HG02678 (cell line): ENCODE data around the gene VSX1.

Experiments
- ATAC-seq: cut with Tn5 transposase; IDR thresholded peaks from one replicate; pipeline ENCODE4 v1.9.1; 2021; ENCODE audit warnings: mild to moderate bottlenecking, moderate library complexity; ENCODE audit not compliant: unreplicated experiment

VSX1 gene

DNA sequence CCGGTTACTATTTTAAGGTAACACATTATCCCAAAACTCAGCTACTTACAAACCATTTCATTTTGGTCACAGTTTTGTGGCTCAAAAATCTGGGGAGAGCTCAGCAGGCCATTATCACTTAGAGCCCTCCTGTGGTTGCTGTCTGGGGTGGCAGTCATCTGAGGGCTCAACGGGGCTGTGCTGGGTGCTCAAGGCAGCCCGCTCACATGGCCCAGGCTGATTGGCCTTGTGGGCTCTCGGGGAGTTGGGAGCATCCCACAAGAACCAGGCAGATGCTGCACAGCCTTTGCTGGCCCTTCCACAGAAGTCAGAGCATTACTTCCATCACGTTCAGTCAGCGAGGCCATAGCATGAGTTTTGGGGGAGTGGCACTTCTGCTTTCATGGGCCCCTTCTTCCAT lies 6.3 kb upstream of the VSX1 start:
- ATAC-seq, result no peak

DNA sequence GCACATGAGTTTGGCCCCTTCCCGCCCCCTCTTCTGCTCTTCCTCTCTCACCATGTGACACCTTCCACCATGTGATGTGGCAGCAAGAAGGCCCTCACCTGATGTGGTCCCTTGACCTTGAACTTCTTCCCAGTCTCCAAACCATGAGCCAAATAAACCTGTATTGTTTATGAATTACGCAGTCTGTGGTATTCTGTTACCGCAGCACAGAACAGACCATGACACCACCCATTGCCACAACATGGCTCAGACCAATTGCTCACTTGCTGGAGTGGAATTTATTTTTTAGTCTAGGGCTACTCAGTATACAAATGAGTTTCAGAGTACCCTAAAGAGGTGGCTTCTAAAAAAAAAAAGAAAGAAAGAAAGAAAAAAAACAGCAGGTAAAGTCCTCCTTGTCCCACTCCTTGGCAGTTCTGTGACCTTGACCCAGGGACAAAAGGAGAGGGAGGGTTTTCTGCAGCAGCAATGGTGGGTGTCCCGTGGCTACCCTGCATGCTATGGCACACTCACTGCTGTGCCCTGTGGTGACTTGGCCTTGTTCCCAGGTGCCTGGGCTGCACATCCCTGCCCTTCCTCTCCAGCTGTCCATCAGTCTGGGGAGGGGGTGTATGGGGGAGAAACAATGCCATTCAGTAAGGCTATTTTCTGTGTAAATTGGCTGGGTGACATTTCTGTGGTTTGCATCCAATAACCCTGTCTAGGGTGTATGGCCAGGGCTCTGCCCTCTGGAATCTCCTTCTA lies 5.4 kb upstream of the VSX1 start:
- ATAC-seq, result no peak

DNA sequence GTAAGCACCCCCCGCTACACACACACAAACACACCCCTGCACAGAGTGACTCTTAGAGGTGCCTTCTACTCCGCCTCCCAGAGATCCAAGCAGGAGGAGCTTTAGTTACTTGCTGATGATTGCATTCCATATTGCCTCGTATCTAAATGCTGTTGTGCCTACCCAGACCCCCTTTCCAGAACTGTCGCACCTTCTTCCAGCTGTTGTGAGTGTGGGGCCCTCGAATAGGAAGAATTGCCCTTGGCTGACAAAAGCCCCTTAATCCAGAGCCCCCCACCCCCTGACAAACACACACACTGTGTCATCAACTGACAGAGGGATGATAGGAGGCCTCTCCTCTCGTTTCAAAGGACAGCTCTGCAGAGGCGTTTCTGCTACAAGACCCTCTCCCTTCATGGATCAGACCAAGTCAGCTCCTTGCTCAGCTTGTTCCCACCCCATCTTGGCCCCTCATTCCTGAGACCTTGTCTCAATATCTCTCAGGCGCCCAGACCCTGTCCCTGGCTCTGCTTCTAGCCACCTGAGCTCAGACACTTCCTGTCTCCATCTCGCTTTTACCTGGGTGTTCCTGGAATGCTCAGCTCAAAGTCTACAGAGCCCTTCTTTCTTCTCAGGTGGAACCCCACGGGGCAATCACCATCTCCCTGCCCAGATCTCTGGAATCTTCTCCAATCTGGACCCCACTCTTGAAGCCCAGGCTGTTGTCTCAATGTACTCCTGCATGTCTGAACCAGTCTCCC lies 4.0 kb upstream of the VSX1 start:
- no peak for ATAC-seq

DNA sequence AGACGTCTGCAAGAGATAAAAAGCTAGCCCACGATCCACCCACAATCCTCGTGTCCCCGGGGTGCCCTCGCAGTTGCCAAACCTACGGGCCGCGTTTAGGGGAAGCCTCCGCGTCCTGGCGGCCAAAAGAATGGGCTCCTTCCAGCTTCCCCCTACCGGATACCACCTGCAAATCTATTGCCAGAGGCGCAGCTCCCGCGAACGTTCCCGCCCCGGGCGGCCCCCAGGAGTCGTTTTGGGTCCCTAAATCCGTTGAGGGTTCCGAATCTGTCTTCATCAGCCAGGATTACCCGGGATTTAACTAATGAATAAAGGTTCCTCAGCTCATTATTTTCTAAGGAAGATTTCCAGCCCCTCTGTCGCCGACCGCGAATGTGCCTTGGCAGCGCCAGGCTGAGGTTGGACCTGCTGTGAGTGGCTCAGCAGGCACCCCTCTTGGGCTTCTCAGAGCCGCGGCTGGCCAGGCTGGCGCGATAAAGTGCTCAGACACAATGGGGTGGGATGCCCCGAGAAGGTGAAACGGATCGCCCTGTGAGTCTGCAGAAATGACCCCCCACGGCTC lies 2.8 kb upstream of the VSX1 start:
- ATAC-seq, result no peak

DNA sequence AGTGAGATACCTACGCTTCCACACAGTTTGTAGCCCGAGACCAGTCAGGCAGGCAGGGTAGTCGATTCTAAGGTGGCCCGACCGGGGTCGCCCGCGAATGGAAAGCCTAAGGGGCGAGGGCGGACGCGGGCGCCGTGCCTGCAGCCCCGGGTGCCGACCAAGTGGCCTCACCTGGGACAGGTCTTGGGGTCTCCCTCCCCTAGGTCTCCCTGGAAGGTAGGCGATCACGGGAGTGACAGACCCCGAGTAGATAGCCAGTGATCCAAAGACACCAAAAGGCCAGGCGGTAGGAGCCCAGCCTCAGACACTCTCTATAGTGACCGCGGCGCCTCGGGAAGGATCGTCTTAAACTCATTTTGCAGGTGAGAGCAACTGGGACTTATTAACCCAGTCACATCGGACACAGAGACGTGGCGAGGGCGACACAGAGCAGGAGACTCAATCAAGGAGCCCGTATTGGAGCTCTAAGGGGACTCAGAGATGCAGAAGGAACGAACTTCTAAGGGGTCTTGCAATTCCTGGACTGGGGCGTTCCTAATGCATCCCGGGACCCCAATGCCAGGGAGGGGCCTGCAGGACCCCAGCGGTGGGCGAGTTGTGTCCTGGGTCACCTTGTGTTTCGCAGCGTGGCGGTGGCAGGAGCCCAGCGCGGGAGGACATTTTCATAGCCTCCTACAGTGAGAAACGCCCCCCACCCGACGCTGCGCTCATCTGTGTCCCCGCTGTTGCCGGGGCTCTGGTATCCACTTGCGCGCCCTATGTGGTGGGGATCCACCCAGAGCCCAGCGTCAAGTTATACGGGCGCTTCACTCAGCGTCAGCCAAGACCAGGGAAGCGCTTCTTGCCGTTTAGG lies 2.1 kb upstream of the VSX1 start:
- ATAC-seq, result no peak

DNA sequence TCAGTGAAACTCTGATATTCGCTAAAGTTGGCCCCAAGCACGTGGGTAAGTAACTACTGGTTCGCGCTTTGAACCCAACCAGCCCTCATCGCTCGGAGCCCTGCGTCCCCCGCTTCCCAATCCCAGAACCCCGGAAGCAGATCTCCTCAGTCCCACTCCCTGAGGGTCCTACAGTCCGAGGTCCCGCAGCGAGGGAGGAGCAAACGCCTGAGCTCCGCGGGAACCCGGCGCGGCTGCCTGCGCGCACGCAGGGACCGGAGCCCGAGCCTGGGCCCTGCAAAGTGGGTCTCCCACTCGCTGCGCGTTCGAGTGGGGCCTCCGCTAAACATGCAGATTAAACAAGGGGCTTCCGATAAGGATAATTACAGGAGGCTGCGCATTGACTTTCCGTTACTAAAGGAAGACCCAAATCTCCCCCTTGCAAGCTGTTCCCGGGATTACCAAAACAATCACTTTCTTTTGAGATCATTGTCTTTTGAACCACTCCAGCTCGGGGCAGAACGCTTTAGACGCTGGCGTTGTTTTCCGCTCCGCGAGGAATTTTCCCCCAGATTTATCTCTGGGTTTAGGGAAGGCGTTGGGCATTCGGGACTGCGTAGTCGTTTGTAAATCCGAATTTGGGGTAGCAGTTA lies 1.3 kb upstream of the VSX1 start:
- no peak for ATAC-seq

DNA sequence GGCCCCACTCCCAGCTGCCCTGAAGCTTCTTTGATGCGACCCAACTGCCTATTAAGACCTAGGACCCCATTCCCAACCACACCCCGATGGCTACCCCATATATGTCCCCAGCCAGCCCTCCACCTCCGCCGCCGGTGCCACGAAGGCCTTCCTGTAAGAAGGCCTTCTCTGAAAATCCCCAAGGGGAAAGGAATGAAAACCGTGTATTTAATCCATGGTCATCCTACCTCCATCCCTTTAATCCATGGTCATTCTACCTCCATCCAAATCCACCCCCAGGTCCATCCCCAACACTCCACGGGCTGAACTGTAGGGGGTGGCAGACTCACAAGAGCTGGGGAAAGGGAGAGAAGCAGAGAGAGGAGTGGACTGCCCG lies 545 bp upstream of the VSX1 start:
- ATAC-seq, result no peak

DNA sequence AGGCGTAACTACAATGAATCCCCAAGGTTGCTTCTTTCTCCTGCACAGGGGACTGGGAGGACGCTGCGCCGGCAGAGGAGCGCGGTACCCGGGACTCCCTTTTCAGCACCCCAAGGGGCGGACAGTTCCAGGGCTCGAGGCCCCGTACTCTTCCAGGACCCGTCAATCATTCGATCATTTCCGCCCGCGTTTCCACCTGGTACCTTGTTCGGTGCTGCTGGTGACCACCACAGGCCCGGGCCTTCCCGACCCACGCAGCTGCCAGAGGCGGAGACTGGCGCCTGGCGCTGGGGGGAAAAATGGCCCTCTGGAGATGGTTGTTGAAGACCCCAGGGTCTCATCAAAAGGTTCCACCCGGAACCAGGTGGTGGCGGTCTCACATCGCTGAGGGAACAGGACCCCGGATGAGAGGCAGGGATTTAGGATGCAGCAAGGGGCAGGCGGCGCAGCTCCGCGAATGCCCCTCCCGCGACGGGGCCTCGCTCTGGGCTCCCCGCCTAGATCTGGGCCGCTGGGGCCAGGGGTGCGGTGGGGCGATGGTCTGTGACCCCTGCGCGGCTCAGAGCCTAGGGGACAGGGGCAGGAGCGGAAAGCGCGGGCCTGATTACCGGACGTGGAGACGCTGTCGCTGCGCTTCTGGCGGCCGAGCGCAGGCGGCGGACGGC lies 744 bp downstream of the VSX1 start:
- ATAC-seq, result no peak

DNA sequence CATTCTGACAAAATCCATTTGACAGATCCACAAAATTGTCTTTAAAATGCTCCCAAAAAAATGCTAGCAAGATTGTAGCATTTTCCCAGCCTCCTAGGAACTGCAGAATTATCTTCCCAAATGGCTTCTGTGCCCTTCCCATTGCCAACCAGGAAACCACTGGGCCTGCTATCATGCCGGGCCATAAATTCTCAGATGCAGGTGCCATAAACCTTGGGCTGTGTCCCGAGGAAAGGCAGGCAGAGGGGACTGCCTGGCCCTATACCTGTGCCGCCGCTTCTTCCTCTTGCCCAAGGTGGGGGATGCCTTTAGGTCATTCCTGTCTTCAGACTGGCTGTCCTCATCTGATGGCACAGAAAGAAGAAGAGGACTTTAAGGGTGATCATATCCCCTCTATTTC lies 2.8 kb downstream of the VSX1 start:
- no peak for ATAC-seq

DNA sequence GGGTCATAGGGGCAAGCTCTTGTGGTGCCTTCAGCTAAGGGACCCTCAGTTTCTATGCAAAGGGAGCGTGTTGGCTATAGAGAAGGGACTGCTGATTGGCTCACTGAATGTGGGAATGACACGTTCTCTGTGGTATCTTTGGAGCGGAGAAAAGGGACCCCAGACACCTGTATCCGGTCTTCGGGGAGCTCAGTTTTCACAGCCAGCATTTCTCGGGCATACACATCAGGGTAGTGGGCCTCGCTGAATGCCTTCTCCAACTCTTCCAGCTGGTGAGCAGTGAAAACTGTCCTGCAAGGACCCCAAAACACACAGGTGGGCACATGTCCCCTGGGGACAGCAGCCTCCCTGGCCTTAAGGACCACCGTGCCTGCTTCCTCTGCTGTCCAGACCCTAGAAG lies 3.3 kb downstream of the VSX1 start:
- ATAC-seq, result no peak

DNA sequence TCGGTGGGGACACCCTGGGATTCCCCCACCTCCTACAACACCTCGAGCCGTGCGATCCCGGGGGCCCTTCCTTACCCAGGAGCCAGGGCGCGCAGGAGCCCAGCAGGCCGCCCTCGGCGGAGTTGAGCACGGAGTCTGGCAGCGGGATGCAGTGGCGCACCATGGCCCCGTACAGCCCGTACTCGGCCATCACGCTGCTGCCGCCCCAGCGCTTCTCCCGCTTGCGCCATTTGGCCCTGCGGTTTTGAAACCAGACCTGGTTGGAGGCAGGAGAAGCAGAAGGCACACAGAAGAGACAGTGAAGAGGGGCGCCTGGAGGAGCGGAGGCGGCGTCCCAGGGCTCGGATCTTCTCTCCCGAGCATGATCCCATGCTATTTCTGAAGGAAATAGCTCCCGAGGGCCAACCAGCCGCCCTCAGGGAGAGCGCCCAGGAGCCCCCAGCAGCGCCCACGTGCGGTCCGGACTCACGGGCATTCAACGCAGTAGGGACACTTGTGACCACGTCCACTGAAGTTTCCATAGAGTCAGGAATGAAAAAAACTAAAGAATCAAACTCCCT lies 4.3 kb downstream of the VSX1 start:
- no peak for ATAC-seq

DNA sequence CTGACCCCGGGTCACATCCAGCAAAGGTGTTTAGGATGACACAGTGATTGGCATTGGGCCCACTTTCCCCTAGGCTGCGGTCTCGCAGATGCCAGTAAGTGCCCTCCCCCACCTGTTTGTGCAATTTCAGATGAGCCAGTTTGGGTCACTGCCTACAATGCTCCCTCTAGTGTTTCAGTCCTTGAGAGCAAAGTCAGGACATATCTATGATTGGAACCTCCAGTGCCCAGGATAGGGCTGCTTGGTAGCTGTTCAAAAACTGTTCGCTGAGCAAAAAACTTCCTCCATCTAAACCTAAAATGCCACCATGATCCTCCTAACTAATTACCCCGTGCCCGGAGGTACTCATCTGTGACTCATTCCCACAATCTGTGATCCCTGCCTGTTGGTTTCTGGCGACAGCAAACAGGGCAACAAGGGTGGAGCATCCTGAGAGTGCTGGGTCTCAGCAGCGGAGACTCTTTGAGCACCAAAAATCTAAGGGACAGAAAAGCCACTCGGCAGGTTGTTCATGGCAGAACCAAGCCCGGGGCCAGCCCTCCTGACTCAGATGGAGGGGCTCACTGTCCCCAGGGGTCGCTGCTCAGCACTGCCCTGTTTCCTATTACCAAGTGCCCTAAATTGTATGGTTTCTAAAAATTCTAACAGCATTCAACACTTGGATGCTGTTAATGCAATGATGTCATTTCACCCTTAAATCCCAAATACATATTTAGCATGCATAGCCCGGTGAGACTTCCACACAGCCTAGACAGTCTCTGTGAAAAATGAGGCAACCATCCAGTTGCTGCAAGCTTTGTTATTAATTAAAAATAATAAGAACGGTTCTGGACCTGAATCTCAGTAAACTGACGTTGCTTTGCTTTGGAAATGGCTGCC lies 5.0 kb downstream of the VSX1 start:
- no peak for ATAC-seq

DNA sequence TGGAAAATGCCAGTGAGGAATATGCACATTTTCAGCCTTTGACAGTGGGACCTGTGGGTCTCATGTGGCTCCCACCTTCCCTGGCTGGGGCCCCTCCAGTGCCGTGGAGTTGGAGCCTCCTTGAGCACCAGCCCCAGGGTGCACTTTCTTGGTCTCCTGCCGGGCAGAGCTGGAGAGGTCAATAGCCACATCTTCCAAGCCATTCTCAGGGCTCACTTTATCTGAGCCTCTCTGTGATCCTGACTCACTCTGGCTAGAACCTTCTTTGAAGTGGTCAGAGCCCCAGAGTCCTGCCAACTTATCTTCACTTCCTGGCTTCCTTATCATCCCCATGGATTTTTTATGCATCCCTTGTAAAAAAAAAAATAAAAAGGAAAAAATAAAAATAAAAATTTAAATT lies 5.7 kb downstream of the VSX1 start:
- ATAC-seq, result no peak

DNA sequence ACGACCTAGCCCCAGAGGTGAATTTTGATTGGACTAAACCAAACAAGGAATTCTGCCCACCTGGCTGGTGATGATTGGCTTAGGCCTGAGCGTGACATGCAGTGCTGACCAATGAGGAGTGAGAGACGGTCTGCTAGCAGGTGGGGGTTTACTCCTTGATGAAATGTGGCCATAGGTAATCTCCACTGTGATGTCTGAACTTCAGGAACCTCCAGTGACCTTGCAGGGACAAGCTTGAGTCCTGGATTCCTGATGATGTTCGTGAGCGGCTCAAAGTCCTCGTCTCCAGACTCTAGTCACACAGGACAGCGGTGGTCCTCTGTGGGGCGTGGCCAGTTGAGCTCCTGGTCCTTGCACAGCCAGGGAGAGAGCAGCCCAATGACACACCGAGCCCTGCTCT lies 8.4 kb downstream of the VSX1 start:
- no peak for ATAC-seq

DNA sequence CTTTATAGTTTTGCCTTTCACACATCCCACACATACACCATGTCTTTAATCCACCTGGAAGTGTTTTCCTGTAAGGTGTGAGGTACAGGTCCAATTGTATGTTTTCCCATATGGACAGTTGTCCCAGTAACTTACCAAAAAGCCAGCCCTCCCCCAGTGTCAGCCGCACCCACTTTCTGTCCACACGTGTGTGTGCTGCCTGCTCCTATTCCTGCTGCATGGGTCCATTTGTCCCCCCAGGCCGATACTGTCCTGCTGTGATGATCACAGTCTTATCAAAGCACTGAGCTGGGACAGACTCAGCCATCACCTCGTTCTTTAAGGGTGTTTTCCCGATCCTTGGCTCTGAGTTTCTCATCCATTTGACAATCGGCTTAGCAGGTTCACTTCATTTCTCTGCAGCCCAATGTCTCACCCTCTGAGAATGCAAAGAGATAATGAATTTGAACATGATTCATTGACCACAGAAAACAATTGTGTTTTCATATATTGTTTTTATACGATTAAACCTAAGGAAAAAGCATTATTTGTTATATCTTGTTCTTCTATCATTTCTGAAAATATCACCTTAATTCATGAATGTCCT lies 9.6 kb downstream of the VSX1 start:
- no peak for ATAC-seq

DNA sequence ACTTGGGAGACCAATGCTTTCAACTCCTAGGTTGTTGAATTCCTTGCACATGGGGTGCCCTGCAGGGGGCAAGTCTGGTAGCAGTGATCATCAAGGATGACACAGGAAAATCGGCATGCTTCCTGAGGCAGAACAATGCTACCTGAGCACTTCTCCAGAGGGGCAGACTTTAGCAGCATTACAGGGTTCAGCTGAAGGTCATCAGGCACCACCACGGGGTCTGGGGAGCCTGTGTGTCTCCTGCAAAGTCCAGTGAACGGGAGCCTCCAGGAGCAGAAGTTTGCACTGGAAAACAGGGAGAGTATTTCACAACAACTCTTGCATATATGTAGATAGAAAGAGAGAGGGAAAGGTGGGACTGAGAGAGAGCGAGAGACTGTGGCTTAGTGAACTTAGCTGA lies 10.2 kb downstream of the VSX1 start:
- ATAC-seq, result no peak

DNA sequence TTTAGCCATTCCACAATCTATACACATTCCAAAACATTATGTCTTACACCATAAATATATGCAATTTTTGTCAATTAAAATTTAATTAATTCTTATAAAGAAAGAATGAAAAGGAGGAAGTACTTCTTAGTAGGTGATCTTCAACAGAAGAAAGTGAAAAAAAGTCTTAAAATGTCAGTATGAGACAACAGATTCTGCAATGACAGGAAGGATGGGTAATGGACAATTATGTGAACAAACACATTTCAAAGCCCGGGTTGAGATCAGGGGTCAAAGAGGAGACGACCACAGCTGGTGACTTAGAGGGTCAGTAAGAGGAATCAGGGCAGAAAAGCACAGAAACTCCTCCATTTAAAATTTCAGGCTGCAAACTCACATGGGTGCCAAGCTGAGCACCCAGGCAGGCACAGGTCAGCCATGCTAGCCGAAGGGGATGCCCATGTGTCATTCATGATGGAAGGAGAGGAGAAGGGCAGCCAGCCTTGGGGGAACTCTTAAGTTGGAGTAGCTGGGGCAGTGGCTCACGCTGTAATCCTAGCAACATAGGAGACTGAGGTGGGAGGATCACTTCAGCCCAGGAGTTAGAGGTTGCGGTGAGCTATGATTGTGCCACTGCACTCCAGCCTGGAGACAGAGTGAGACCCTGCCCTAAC lies 11.0 kb downstream of the VSX1 start:
- no peak for ATAC-seq
